Sigmoid colon (tissue), 7 donors: Measurements from ENCODE around the gene RHOV. TPM values are rescaled to one million over a fixed set of nuclear protein-coding genes. Genes with fewer than 3 reads are reported as not detected.

Source experiments
- DNase-seq: peaks from one replicate; pipeline ENCODE4 v3.0.0-alpha.2; 2019
- H3K27ac ChIP-seq, 4 donors: fragments of 200-600 bp; sonication (generic); one replicate each; pipeline ENCODE4 v1.5.1; 2016 to 2019; ENCODE audit warnings: mild to moderate bottlenecking in 1 of 4
- H3K27me3 ChIP-seq, 3 donors: fragments of 200-600 bp; sonication (generic); one replicate each; pipeline ENCODE4 v1.5.1; 2019; ENCODE audit warnings: mild to moderate bottlenecking in 1 of 3
- H3K36me3 ChIP-seq, 4 donors: fragments of 200-600 bp; sonication (generic); one replicate each; pipeline ENCODE4 v1.5.1; 2016 to 2019
- H3K4me1 ChIP-seq, 4 donors: fragments of 200-600 bp; sonication (generic); one replicate each; pipeline ENCODE4 v1.5.1; 2017 to 2019
- H3K4me3 ChIP-seq, 4 donors: fragments of 200-600 bp; sonication (generic); one replicate each; pipeline ENCODE4 v1.5.1; 2017 to 2019; ENCODE audit warnings: mild to moderate bottlenecking in 2 of 4, moderate library complexity in 1 of 4
- H3K9me3 ChIP-seq, 4 donors: fragments of 200-600 bp in 3 of 4; sonication (generic) in 3 of 4; one replicate each; pipeline versions ENCODE4 v1.5.1 to v1.6.1; 2013 to 2019
- CTCF ChIP-seq, 4 experiments: fragments of 450-650 bp in 3 of 4; fragments of 200-600 bp in 1 of 4; IDR thresholded peaks; one replicate each; pipeline ENCODE4 v1.5.1; 2016 to 2019; ENCODE audit warnings: antibody characterized with exemption in 4 of 4, mild to moderate bottlenecking in 3 of 4, moderate library complexity in 2 of 4
- EP300 ChIP-seq, 4 donors: sonication (generic); formaldehyde crosslinking; IDR thresholded peaks; one replicate each; pipeline ENCODE4 v1.6.1; 2017; ENCODE audit warnings: antibody characterized with exemption in 4 of 4
- POLR2A ChIP-seq, 2 donors: fragments of 450-650 bp; IDR thresholded peaks; one replicate each; pipeline ENCODE4 v1.6.1; 2016; ENCODE audit warnings: antibody characterized with exemption in 2 of 2, mild to moderate bottlenecking in 2 of 2, moderate library complexity in 2 of 2
- POLR2AphosphoS5 ChIP-seq, 4 donors: sonication (generic); formaldehyde crosslinking; IDR thresholded peaks; one replicate each; pipeline ENCODE4 v1.6.1; 2017; ENCODE audit warnings: antibody characterized with exemption in 4 of 4
- WGBS, 2 donors: extraction: QIAGEN DNeasy Blood & Tissue Kit; methylation state at CpG; one replicate each; pipeline ENCODE4 v1.1.7; 2013; 5-methylcytosine and 5-hydroxymethylcytosine counted together
- intact Hi-C: fragments of 100-400 bp; cut with DNase I; formaldehyde crosslinking; loops from one replicate; pipeline ENCODE4 v1.15.1; 2023
- polyA plus RNA-seq, 3 donors: library from polyadenylated mRNA; stranded (reverse); fragments of 200-250 nt; gene quantifications; one replicate each; pipeline ENCODE4 v1.2.3, GENCODE V29; 2013
- total RNA-seq, 4 donors: library from RNA; depleted of rRNA; stranded (reverse); fragments of >200 nt; gene quantifications; one replicate each; pipeline ENCODE4 v1.1.0, GENCODE V29; 2016
- donor health status: healthy with polysubstance abuse.
- donor health status: Bipolar disorder and iron deficiency.
- donor health status: healthy.

The RHOV gene
- total and polyA plus RNA-seq, 7 donors, result 4.8 to 8.1 (median 5.2) TPM; not detected in 4

- TF ChIP-seq EP300 (IDR thresholded peaks at IDR 0.05) (no peak), CTCF (IDR thresholded peaks at IDR 0.05) (no peak), POLR2AphosphoS5 (IDR thresholded peaks at IDR 0.05) (no peak), POLR2A (IDR thresholded peaks at IDR 0.05) (no peak)
- no peak for DNase-seq
- Histone ChIP-seq H3K36me3 (no peaks in the 10 kb centered on the region), H3K27me3 (peaks cover 0 to 19% (median 7%) of the 10 kb centered on the region in 3 donors), H3K4me3 (no peak overlapping the region), H3K9me3 (no peaks in the 10 kb centered on the region), H3K27ac (no peak overlapping the region), H3K4me1 (peaks cover 0 to 8% (median 3%) of the 10 kb centered on the region in 4 donors)
- 77 to 83% methylated on average over 10 of the region's 10 CpGs for WGBS, 2 donors
- intact Hi-C loops, result no loop called here
These were observed 19.9 kb downstream of the RHOV start for GRCh38 chr15:40854161-40854560.

- H3K4me1 ChIP-seq, result peaks cover 0 to 8% (median 3%) of the 10 kb centered on the region in 4 donors
- no peak overlapping the region for H3K4me3 ChIP-seq
- H3K36me3 ChIP-seq, result no peaks in the 10 kb centered on the region
- TF ChIP-seq EP300 (IDR thresholded peaks at IDR 0.05), result no peak
- no peak for TF ChIP-seq CTCF (IDR thresholded peaks at IDR 0.05)
- TF ChIP-seq POLR2A (IDR thresholded peaks at IDR 0.05), result no peak
- TF ChIP-seq POLR2AphosphoS5 (IDR thresholded peaks at IDR 0.05), result no peak
- H3K27me3 ChIP-seq, result peaks cover 0 to 12% (median 0%) of the 10 kb centered on the region in 3 donors
- H3K9me3 ChIP-seq, result no peaks in the 10 kb centered on the region
- no peak overlapping the region for H3K27ac ChIP-seq
- intact Hi-C loops, result no loop called here
- DNase-seq, result no peak
- WGBS, 2 donors, result 86 to 92% methylated on average over 16 of the region's 16 CpGs
These were observed 20.7 kb downstream of the RHOV start for GRCh38 chr15:40853241-40853890.

- intact Hi-C loops, result no loop called here
These were observed 21.5 kb downstream of the RHOV start for GRCh38 chr15:40852529-40852928.

GRCh38 chr15:40850576-40851112 is 23.4 kb downstream of the RHOV start:
- Histone ChIP-seq H3K27ac (no peak overlapping the region), H3K9me3 (no peaks in the 10 kb centered on the region), H3K27me3 (peaks cover 5 to 26% (median 5%) of the 10 kb centered on the region in 3 donors), H3K36me3 (no peaks in the 10 kb centered on the region), H3K4me3 (no peak overlapping the region), H3K4me1 (no peaks in the 10 kb centered on the region)
- intact Hi-C loops, result no loop called here
- DNase-seq, result no peak
- TF ChIP-seq CTCF (IDR thresholded peaks at IDR 0.05) (no peak), POLR2AphosphoS5 (IDR thresholded peaks at IDR 0.05) (no peak)
- 75 to 91% methylated on average over 8 of the region's 8 CpGs for WGBS, 2 donors

More at GRCh38 chr15:40852529-40852928, 21.5 kb downstream of the RHOV start:
- 25 to 70% methylated on average over 5 of the region's 5 CpGs for WGBS, 2 donors
- no peak overlapping the region for H3K4me3 ChIP-seq
- H3K27ac ChIP-seq, result no peak overlapping the region
- peaks cover 0 to 7% (median 0%) of the 10 kb centered on the region in 3 donors for H3K27me3 ChIP-seq
- no peaks in the 10 kb centered on the region for H3K9me3 ChIP-seq
- peaks cover 0 to 3% (median 1%) of the 10 kb centered on the region in 4 donors for H3K4me1 ChIP-seq
- no peak for TF ChIP-seq EP300 (IDR thresholded peaks at IDR 0.05)
- TF ChIP-seq POLR2AphosphoS5 (IDR thresholded peaks at IDR 0.05), result no peak
- TF ChIP-seq POLR2A (IDR thresholded peaks at IDR 0.05), result no peak
- no peak for TF ChIP-seq CTCF (IDR thresholded peaks at IDR 0.05)
- no peak for DNase-seq
- H3K36me3 ChIP-seq, result no peaks in the 10 kb centered on the region
